ENCODE data around the gene CD300LF. TPM values are rescaled to one million over a fixed set of nuclear protein-coding genes. Genes with fewer than 3 reads are reported as not detected.

CD300LF gene
- 1 to 10 TPM in 1 of 2 donors, not detected in 1; 2.3 TPM for total RNA-seq

GRCh38 chr17:74712756-74713155, at the start of gene CD300LF:
CD300LF (minus strand) TSS chr17:74712923; CDS start chr17:74712866, 57 bp downstream.
- ATAC-seq (ENCODE audit: insufficient number of reproducible peaks, low FRiP score, low read depth) (no peak), DNase-seq (ENCODE audit: low spot score) (no peak)
- H3K9me3 ChIP-seq, result no peaks in the 10 kb centered on the region
- no peaks in the 10 kb centered on the region for H3K4me1 ChIP-seq (ENCODE audit: control insufficient read depth in 1 of 2, low read depth in 2 of 2)
- no peak within 1 kb of the TSS for H3K27ac ChIP-seq
- peak within 1 kb of the TSS; percentile 11 for H3K4me3 ChIP-seq
- H3K27me3 ChIP-seq (replicated peaks; ENCODE audit: insufficient read depth), result no peaks in the 10 kb centered on the region
- no peak for TF ChIP-seq CTCF (IDR thresholded peaks at IDR 0.05)
- H3K36me3 ChIP-seq, result no peaks in the 10 kb centered on the region

- no peak overlapping the region for H3K27ac ChIP-seq
- H3K9me3 ChIP-seq, result no peaks in the 10 kb centered on the region
- no peak overlapping the region for H3K4me3 ChIP-seq
- ATAC-seq (ENCODE audit: insufficient number of reproducible peaks, low FRiP score, low read depth) (no peak), DNase-seq (ENCODE audit: low spot score) (no peak)
- no peaks in the 10 kb centered on the region for H3K27me3 ChIP-seq (replicated peaks; ENCODE audit: insufficient read depth)
- no peaks in the 10 kb centered on the region for H3K36me3 ChIP-seq
- H3K4me1 ChIP-seq (ENCODE audit: control insufficient read depth in 1 of 2, low read depth in 2 of 2), result peaks cover 17 to 40% of the 10 kb centered on the region in 2 donors
- no peak for TF ChIP-seq CTCF (IDR thresholded peaks at IDR 0.05)
Observed at GRCh38 chr17:74761931-74762330, 49.2 kb upstream of the CD300LF start.

- peak overlapping the region in 1 of 2 donors; percentile 23 for H3K27ac ChIP-seq
- ATAC-seq (ENCODE audit: insufficient number of reproducible peaks, low FRiP score, low read depth), result no peak
- H3K4me1 ChIP-seq (ENCODE audit: control insufficient read depth in 1 of 2, low read depth in 2 of 2), result peaks cover 17 to 39% of the 10 kb centered on the region in 2 donors
- no peaks in the 10 kb centered on the region for H3K27me3 ChIP-seq (replicated peaks; ENCODE audit: insufficient read depth)
- no peaks in the 10 kb centered on the region for H3K36me3 ChIP-seq
- no peak for DNase-seq (ENCODE audit: low spot score)
- no peak overlapping the region for H3K4me3 ChIP-seq
- H3K9me3 ChIP-seq, result no peaks in the 10 kb centered on the region
- no peak for TF ChIP-seq CTCF (IDR thresholded peaks at IDR 0.05)
Observed at GRCh38 chr17:74761419-74761818, 48.7 kb upstream of the CD300LF start.

- Histone ChIP-seq H3K9me3 (no peaks in the 10 kb centered on the region), H3K4me3 (no peak overlapping the region), H3K36me3 (no peaks in the 10 kb centered on the region), H3K27ac (no peak overlapping the region), H3K4me1 (ENCODE audit: control insufficient read depth in 1 of 2, low read depth in 2 of 2) (peaks cover 17 to 39% of the 10 kb centered on the region in 2 donors), H3K27me3 (replicated peaks; ENCODE audit: insufficient read depth) (no peaks in the 10 kb centered on the region)
- DNase-seq (ENCODE audit: low spot score), result no peak
- TF ChIP-seq CTCF (IDR thresholded peaks at IDR 0.05), result no peak
- no peak for ATAC-seq (ENCODE audit: insufficient number of reproducible peaks, low FRiP score, low read depth)
Observed at GRCh38 chr17:74760404-74761105, 47.8 kb upstream of the CD300LF start.

- TF ChIP-seq CTCF (IDR thresholded peaks at IDR 0.05), result no peak
- no peak for DNase-seq (ENCODE audit: low spot score)
- Histone ChIP-seq H3K4me3 (no peak overlapping the region), H3K36me3 (no peaks in the 10 kb centered on the region), H3K9me3 (no peaks in the 10 kb centered on the region), H3K4me1 (ENCODE audit: control insufficient read depth in 1 of 2, low read depth in 2 of 2) (peaks cover 17 to 39% of the 10 kb centered on the region in 2 donors), H3K27ac (no peak overlapping the region), H3K27me3 (replicated peaks; ENCODE audit: insufficient read depth) (no peaks in the 10 kb centered on the region)
- no peak for ATAC-seq (ENCODE audit: insufficient number of reproducible peaks, low FRiP score, low read depth)
Observed at GRCh38 chr17:74759941-74760340, 47.2 kb upstream of the CD300LF start.

All from thoracic aorta (tissue), 2 donors.